Measurements from ENCODE around the gene MARK4.

GRCh38 chr19:45315304-45315703 lies 64.2 kb downstream of the MARK4 start:
- no peak for TF ChIP-seq POLR2A (IDR thresholded peaks at IDR 0.05)
- TF ChIP-seq CTCF (IDR thresholded peaks at IDR 0.05): no peak

All from lower leg skin (tissue), 3 donors.